Mucosa of rectum (tissue), 2 donors: ENCODE measurements around the gene PKP2.
"Not testable (repeated sequence)": the region's sequence is repeated elsewhere in the genome, so short reads cannot be mapped to it uniquely, and the experiment has no call there.

Experiments
- H3K27ac ChIP-seq, 2 donors: one replicate each; pipeline ENCODE4 v1.7.0; 2013; ENCODE audit warnings: inconsistent platforms in 2 of 2, low read depth in 2 of 2, low read length in 2 of 2
- H3K27me3 ChIP-seq, 2 donors: one replicate each; pipeline ENCODE4 v1.7.0; 2013; ENCODE audit warnings: low read length in 2 of 2; ENCODE audit not compliant: control insufficient read depth in 2 of 2, insufficient read depth in 2 of 2
- H3K36me3 ChIP-seq, 2 donors: one replicate each; pipeline ENCODE4 v1.7.0; 2013; ENCODE audit warnings: low read length in 2 of 2; ENCODE audit not compliant: control insufficient read depth in 2 of 2, insufficient read depth in 2 of 2
- H3K4me1 ChIP-seq, 2 donors: one replicate each; pipeline ENCODE4 v1.7.0; 2013; ENCODE audit warnings: low read length in 2 of 2, mild to moderate bottlenecking in 1 of 2; ENCODE audit not compliant: control insufficient read depth in 2 of 2, insufficient read depth in 2 of 2
- H3K4me3 ChIP-seq, 2 donors: one replicate each; pipeline ENCODE4 v1.7.0; 2013; ENCODE audit warnings: low read length in 2 of 2
- H3K9ac ChIP-seq, 2 donors: one replicate each; pipeline ENCODE4 v1.7.0; 2013; ENCODE audit warnings: low read length in 2 of 2, low read depth in 1 of 2, mild to moderate bottlenecking in 1 of 2
- H3K9me3 ChIP-seq, 2 donors: one replicate each; pipeline ENCODE4 v1.7.0; 2013; ENCODE audit warnings: low read length in 2 of 2; ENCODE audit not compliant: control insufficient read depth in 2 of 2
- donor health status: healthy.
- donor health status: Normal muscosa, but diverticular disease.

The PKP2 gene

DNA sequence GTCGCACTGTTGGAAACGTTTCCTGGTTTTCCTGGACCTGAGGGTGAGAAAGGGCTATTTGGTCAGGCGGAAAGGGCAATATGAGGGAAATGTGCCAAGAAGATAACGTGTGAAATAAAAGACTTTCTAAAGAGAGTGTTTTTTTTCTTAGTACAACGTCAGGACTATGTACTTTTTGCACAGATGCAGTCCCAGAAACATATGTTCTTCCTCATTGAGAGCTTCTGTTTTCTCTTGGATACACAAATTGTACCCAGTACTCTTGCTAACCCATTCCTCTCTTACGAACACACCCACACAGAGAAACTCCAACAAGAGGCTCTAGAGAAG is 669 bp upstream of the PKP2 start:
- peaks cover 16 to 53% of the 10 kb centered on the region in 2 donors for H3K4me1 ChIP-seq
- H3K27me3 ChIP-seq: peaks cover 0 to 2% of the 10 kb centered on the region in 2 donors
- H3K9ac ChIP-seq: peak overlapping the region; percentile 18 to 48
- H3K36me3 ChIP-seq: no peaks in the 10 kb centered on the region
- H3K4me3 ChIP-seq: peak overlapping the region; percentile 38 to 67
- H3K9me3 ChIP-seq: no peaks in the 10 kb centered on the region
- H3K27ac ChIP-seq: peak overlapping the region; percentile 96 to 97

DNA sequence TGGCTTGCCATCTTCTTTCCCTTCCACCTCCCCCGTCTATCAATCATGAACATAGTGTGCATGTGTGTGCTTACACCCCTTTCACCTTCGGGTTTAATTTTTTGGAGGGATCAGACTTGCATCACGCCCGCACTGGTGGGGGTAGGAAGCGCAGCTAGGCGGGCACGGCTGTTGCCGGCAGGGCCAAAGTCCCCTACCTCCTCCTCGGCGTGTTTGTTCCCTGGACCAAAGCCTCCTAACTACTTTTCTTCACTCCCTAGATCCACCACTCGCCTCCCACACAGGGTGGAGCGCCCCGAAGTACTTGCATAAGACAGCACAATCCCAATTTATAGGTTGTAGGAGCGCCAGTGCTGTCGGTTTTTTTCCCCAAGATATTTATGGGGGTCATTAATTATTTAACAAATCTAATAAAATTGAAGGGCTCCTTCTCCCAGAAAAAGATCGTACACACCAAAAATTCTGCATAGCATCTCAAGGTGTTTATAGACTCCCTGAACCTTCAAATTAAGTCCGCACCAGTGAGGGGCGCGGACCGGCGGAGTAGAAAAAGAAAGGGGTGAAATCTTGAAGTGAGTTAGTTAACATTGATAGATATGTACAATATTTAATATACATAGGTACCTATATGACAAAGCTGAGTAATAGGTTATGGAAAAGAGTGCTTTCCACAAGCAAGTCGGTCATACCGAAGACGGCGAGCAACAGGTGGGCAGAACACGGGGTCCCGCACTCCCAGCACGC is 717 bp downstream of the PKP2 start:
- Histone ChIP-seq H3K4me1 (peaks cover 13 to 45% of the 10 kb centered on the region in 2 donors), H3K27me3 (peaks cover 0 to 3% of the 10 kb centered on the region in 2 donors), H3K9ac (peak overlapping the region; percentile 72 to 83), H3K9me3 (no peaks in the 10 kb centered on the region), H3K4me3 (peak overlapping the region; percentile 76 to 88), H3K36me3 (no peaks in the 10 kb centered on the region), H3K27ac (peak overlapping the region; percentile 96 to 97)

DNA sequence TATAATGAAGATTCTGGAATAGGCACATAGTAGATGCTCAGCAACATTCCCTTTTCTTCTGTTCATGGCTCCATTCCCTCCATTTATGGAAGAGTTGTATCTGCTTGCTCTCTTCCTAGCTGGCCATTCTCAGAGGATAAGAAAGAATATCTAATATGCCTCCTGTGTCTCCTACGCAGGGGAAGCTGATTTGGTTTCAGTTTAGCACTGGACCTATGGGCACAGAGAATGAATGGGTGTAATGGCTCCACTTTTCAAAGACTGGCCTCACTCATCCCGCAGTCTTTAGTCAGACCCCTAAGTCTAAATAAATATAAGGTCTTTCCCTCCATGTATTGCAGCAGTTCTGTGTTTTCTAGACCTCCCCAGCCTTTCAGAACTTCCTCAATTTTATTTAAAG is 2.0 kb downstream of the PKP2 start:
- H3K9me3 ChIP-seq: no peaks in the 10 kb centered on the region
- H3K36me3 ChIP-seq: no peaks in the 10 kb centered on the region
- H3K27me3 ChIP-seq: peaks cover 0 to 3% of the 10 kb centered on the region in 2 donors
- H3K4me1 ChIP-seq: peaks cover 13 to 37% of the 10 kb centered on the region in 2 donors
- peak overlapping the region; percentile 36 to 48 for H3K27ac ChIP-seq
- H3K9ac ChIP-seq: peak overlapping the region in 1 of 2 donors; percentile 83
- H3K4me3 ChIP-seq: peak overlapping the region; percentile 76 to 88

DNA sequence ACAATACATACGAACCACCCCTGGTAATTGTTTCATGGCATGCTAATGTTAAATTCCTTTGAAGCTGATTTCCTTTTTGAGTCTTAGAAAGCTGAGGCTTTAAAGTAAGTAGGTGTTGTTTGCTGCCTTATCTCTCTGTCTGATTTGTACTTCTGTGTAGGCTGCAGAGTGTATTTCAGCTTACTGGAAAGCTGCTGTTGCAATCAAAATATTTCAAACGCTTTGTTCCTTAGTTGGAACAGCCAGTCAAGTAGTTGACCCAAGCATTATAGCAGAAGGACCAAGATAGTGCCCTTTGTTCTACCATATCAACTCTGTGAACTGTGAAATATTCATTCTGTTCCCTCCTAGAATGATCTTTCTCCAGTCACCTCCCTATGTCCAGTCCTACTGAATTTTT is 3.1 kb downstream of the PKP2 start:
- Histone ChIP-seq H3K27me3 (peaks cover 0 to 3% of the 10 kb centered on the region in 2 donors), H3K4me1 (peaks cover 11 to 29% of the 10 kb centered on the region in 2 donors)

DNA sequence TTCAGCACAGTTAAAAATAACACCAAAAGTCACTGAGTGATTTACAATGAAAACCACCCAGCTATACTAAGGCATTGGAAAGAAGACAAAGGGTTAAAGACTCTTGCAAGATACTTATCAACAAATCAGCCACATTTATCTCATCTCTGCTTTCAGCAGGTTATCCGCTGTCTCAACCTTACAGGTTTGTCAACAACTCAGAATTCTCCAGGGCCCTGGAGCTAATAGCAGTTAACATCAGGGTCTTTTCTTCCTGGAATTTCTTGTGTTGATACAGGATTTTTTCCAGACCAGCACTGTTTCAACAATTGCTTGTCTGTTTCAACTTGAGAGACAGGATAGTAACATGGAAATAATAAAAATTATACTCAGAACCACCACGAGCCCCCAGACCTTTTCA is 3.5 kb downstream of the PKP2 start:
- Histone ChIP-seq H3K4me1 (peaks cover 9 to 25% of the 10 kb centered on the region in 2 donors), H3K27ac (peak overlapping the region in 1 of 2 donors; percentile 36), H3K9ac (no peak overlapping the region), H3K4me3 (peak overlapping the region; percentile 45 to 76), H3K36me3 (no peaks in the 10 kb centered on the region), H3K27me3 (peaks cover 0 to 3% of the 10 kb centered on the region in 2 donors), H3K9me3 (no peaks in the 10 kb centered on the region)

More for the DNA sequence above, 3.1 kb downstream of the PKP2 start:
- Histone ChIP-seq H3K9ac (no peak overlapping the region), H3K27ac (peak overlapping the region; percentile 2 to 36), H3K36me3 (no peaks in the 10 kb centered on the region), H3K9me3 (no peaks in the 10 kb centered on the region), H3K4me3 (peak overlapping the region; percentile 45 to 76)

DNA sequence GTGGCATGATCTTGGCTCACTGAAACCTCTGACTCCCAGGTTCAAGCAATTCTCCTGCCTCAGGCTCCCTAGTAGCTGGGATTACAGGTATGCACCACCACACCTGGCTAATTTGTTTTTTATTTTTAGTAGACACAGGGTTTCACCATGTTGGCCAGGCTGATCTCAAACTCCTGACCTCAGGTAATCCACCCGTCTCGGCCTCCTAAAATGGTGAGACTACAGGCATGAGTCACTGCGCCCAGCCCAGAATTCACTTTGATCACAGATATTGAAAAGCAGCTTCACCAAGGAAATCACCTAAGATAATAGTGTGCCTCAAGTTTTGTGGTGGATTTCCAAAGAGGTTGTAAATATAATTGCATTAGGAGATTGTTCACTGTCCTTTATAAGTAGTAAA is 4.2 kb downstream of the PKP2 start:
- H3K4me3 ChIP-seq: peak overlapping the region in 1 of 2 donors; percentile 26
- H3K36me3 ChIP-seq, H3K27me3 ChIP-seq, H3K9me3 ChIP-seq, H3K9ac ChIP-seq: not testable (repeated sequence)
- peak overlapping the region in 1 of 2 donors; percentile 6 for H3K27ac ChIP-seq
- peaks cover 7 to 19% of the 10 kb centered on the region in 2 donors for H3K4me1 ChIP-seq

DNA sequence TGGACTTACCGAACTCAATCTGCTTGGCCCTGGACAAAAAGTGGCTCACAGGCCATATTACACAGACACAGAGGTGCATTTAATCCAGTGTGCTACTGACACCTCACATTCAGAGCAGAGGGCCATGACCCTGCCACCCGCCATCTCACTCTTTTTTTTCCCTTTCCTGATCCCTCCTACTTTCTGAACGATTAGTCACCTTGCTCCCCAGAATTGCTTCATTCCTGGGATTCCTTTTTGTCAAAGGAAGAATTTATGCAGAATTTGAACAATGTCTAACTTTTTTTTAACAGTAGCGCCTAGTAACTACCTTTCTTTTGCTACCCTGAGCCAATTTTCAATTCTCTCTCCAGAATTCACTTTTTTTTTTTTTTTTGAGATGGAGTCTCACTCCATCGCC is 4.6 kb downstream of the PKP2 start:
- Histone ChIP-seq H3K4me3 (peak overlapping the region in 1 of 2 donors; percentile 26), H3K27ac (peak overlapping the region in 1 of 2 donors; percentile 6), H3K36me3 (peaks cover 0 to 3% of the 10 kb centered on the region in 2 donors), H3K4me1 (peaks cover 3 to 18% of the 10 kb centered on the region in 2 donors), H3K9me3 (no peaks in the 10 kb centered on the region), H3K27me3 (peaks cover 0 to 3% of the 10 kb centered on the region in 2 donors), H3K9ac (no peak overlapping the region)

DNA sequence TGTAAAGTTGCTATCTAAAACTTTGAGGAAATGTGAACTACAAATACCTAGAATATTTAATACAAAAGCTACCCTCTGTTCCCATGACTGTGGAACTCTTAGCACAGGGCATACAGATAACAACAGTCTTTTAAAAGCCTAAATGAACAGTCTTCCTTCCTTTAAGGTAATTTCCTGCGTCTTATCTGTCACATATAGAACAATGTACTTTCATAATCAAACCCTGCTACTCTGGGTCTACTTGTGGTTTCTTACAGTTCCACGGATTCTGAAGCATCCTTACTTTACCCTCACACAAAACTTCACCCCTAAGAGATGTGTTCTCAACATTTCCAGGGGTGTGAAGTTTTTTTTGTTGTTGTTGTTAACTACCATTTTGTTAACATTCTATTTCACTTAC is 5.1 kb downstream of the PKP2 start:
- Histone ChIP-seq H3K4me3 (peak overlapping the region in 1 of 2 donors; percentile 26), H3K4me1 (peaks cover 3 to 18% of the 10 kb centered on the region in 2 donors), H3K27me3 (peaks cover 0 to 3% of the 10 kb centered on the region in 2 donors), H3K9me3 (no peaks in the 10 kb centered on the region), H3K9ac (no peak overlapping the region), H3K27ac (no peak overlapping the region), H3K36me3 (peaks cover 0 to 3% of the 10 kb centered on the region in 2 donors)

DNA sequence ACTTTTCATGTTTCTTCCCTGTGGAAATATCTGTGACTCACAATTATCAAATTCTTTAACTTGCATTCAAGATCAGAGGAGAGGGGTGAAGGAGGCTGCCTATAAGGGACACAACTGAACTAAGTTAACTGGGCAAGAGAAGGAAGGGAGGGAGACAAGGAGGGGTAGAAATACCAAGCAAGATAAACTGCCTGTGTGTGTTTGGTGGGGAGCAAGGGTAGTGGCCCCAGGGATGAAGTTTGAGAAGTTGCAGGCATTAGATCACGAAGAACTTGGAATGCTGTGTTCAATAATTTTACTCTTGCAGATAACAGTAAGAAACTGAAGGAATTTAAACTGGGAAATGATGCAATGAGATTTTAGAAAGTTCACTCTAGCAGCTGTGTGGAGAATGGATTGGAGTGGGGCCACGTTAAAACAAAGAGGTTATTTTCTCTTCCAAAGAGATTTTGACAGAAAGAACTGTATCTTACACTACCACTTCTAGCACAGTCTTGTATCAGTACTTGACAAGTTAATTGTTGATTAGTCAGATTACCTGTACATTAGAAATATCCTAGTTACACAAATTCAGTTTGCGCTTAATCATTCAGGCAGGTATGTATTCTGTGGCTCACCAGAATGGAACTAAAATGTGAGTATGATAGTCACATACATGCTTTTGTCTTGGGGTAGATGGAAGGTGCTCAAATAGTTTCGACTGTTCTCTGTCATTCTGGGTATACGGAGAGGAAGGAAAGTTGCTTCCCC is 7.4 kb downstream of the PKP2 start:
- Histone ChIP-seq H3K27me3 (peaks cover 0 to 1% of the 10 kb centered on the region in 2 donors), H3K9ac (no peak overlapping the region), H3K4me3 (no peak overlapping the region)

DNA sequence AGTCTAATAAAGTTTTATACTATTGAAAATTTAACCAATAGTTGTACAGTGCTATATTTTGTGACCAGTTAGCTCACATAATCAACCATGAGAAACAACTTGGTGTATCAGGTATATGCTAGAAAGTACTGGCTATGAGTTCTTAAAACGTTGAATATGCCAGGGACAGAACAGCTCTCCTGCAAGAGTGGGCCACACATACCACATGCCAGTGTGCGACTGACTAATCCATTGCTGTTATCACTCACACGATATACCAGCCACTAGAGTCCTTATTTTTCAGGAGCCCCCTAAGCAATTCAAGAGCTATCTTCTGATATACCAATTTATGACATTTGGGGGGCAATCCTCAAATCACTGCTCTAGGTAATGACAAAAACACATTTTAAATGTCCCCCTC is 9.5 kb downstream of the PKP2 start:
- no peak overlapping the region for H3K9ac ChIP-seq
- no peaks in the 10 kb centered on the region for H3K9me3 ChIP-seq
- no peak overlapping the region for H3K27ac ChIP-seq
- no peaks in the 10 kb centered on the region for H3K4me1 ChIP-seq
- H3K27me3 ChIP-seq: peaks cover 0 to 1% of the 10 kb centered on the region in 2 donors
- no peak overlapping the region for H3K4me3 ChIP-seq
- H3K36me3 ChIP-seq: peaks cover 0 to 3% of the 10 kb centered on the region in 2 donors

More for the DNA sequence above, 7.4 kb downstream of the PKP2 start:
- Histone ChIP-seq H3K27ac (no peak overlapping the region), H3K4me1 (peaks cover 3 to 13% of the 10 kb centered on the region in 2 donors), H3K36me3 (peaks cover 0 to 3% of the 10 kb centered on the region in 2 donors), H3K9me3 (no peaks in the 10 kb centered on the region)
